Left colon (tissue), 2 donors: Measurements from ENCODE around the gene PDCD2L. TPM values are rescaled to one million over a fixed set of nuclear protein-coding genes. Genes with fewer than 3 reads are reported as not detected.

Source experiments
- ATAC-seq: fragments of 200-7000 bp; cut with Tn5 transposase; one replicate; pipeline ENCODE4 v1.9.1; 2020; ENCODE audit warnings: mild to moderate bottlenecking, moderate library complexity
- DNase-seq, 2 donors: peaks; one replicate each; pipeline ENCODE4 v3.0.0-alpha.2; 2020
- intact Hi-C, 2 donors: fragments of 100-400 bp; cut with DNase I in 1 of 2; cut with micrococcal nuclease in 1 of 2; formaldehyde crosslinking; loops; one replicate each; pipeline versions ENCODE4 v1.11.2 to v1.14.0; 2022; cut with DNase I, micrococcal nuclease
- total RNA-seq, 2 donors: library from RNA; stranded (reverse); fragmentation: NEBNext Ultra II Directional; extraction: Animal tissue kit (Norgen Biotek cat#: 25700); gene quantifications; one replicate each; pipeline ENCODE4 v1.2.1, GENCODE V29; 2021
- donor health status: DM: no; HTN: no; CAD: no.
- donor health status: DM: yes; HTN: yes; CAD: no.

PDCD2L gene
- total RNA-seq, 2 donors from 2014 or later = 4.3 to 6.3 TPM

DNA sequence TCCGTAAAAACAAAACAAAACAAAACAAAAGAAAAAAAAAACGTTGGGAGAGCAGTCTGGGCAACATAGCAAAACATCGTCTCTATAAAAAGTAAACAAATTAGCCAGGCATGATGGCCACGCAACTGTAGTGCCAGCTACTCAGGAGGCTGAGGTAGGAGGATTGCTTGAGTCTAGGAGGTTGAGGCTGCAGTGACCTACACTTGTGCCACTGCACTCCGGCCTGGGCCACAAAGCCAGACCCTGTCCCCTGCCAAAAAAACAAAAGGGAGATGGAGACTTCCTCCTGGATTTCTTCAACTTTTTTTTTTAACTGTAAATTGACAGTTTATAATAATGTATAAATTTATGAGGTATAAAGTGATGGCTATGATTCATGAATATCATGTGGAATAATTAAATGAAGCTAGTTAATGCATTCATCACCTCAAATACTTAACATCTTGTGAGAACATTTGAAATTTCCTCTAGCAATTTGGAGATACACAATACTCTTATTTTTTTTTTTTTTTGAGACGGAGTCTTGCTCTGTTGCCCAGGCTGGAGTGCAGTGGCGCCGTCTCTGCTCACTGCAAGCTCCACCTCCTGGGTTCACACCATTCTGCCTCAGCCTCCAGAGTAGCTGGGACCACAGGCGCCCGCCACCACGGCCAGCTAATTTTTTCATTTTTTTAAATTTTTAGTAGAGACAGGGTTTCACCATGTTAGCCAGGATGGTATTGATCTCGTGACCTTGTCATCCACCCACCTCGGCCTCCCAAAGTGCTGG, 1.9 kb downstream of the PDCD2L start:
- ATAC-seq (no peak), DNase-seq (peak in 1 of 2 donors; percentile 8)
- intact Hi-C loops = no loop called here

DNA sequence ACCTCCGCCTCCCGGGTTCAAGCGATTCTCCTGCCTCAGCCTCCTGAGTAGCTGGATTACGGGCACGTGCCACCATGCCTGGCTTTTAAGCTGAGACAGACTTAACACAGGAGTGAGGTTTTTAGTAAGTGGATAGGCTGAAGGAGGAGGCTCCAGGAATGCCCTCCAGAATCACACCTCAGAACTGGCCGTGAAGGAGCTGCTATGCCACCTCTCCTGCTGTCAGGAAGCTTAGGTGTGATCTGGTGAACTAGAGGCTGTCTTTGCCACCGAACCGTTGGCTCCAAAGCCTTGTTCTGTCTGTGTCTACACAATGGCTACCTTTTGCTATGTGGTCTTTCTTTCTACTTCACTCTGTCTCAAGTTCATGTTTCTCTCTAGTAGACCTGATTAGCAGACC, 4.2 kb downstream of the PDCD2L start:
- intact Hi-C loops = no loop called here
- DNase-seq (no peak), ATAC-seq (no peak)

DNA sequence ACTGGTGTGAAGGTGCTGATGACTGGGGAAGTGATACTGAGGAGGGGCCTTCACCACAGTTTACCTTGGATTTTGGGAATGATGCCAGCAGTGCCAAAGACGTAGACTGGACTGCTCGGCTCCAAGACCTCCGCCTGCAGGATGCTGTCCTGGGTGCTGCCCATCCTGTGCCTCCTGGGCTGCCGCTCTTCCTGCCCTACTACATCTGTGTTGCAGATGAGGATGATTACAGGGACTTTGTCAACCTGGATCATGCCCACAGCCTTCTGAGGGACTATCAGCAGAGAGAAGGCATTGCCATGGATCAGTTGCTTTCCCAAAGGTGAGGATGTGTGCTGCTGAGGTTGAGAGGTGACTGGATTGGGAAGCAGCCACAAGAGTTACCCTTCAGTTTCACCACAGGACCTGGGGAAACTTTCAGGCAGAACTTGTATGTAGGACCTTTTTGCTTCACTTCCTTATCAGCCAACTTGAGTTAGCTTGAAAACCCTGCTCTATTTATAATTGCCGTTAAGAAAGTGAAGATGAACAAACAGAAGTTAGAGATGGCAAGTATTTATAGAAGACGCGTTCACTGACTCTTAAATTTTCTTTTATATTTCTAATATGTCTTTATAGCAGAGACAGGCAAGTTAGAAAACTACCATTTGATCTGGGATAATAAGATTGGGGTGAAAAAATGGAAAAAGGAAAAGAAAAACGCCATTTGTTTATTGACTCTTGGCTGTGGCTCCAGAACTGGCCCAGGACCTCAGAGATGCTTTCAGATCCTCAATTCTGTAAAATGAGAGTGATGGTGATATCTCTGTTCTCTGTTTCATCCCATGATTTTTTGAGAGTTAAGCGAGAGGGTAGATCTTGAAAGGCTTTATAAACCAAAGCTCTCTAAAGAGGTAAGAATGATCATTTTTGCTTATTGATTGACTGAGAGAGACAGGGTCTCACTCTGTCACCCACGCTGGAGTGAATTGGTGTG, 5.3 kb downstream of the PDCD2L start:
- peak in 1 of 2 donors; percentile 13 for DNase-seq
- intact Hi-C loops = no loop called here
- ATAC-seq = no peak

DNA sequence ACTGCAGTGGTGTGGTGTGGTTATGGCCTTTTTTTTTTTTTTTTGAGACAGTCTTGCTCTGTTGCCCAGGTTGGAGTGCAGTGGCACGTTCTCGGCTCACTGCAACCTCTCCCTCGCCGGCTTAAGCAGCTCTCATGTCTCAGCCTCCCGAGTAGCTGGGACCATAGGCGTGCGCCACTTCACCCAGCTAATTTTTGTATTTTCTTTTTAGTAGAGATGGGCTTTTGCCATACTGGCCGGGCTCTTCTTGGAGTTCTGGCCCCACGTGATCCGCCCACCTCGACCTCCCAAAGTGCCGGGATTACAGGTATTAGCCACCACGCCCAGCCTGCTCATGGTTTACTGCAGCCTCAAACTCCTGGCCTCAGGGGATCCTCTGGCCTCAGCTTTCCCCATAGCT, 7.0 kb downstream of the PDCD2L start:
- peak in 1 of 2 donors; percentile 9 for DNase-seq
- ATAC-seq = no peak
- intact Hi-C loops = no loop called here

DNA sequence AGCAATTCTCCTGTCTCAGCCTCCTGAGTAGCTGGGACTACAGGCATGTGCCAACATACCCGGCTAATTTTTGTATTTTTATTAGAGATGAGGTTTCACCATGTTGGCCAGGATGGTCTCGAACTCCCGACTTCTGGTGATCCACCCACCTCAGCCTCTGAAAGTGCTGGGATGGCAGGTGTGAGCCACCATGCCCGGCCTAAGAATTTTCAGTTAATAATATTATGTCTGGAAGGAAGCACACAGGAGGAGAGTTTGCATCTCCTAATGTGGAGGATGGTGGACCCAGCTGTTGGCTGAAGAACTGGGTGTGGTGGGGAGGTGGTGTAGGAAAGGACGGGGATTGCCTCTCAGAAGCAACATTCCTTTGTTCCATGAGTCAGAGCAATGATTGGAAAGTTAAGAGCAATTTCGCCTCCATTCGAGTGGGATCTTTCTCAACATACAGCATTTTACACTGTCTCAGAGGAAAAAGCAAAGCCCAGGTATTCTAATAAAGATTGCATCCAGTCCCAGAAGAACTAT, 11.9 kb downstream of the PDCD2L start:
- no peak for DNase-seq
- intact Hi-C loops = no loop called here
- ATAC-seq = no peak

DNA sequence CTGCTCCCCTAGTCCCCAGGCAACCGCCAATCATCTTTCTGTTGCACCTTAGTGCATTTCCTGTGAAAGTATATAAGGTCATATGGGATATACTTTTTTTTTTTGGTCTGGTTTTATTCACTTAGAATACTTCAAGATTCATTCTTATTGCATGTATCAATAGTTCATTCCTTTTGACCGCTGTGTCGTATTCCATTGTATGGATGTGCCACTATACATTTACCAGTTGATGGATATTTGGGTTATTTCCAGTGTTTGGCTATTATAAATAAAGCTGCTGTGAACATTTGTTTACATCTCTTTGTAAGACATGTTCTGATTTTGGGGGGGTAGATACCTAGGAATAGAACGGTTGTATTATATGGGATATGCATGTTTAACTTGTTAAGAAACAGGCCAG, 14.1 kb downstream of the PDCD2L start:
- DNase-seq (no peak), ATAC-seq (no peak)
- intact Hi-C loops = no loop called here

DNA sequence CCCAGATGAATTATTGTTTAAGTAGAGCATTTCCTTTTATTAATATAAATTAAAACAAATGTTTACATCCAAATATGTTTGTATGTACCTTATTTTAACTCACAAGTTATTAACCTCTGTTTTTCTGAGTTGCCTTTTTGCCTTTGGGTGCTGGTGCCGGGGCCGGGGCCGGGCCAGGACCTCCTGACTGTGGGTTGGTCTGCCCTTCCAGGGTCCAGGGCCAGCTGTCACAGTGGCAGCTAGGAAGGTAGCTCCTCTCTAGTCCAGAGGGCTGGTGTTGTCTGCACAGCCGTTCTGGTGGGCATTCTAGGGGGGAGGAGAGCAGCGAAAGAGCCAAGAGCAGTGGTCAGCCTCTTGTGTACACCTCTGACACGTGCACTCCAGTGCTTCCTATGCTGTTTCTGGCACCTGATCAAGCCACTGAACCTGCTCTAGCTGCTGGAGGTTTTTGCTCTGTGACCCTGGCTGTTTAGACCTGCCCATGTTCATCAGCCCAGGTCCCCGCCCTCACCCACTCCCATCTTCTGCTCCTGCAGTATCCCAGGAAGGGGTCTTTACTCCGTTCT, 22.0 kb downstream of the PDCD2L start:
- ATAC-seq (no peak), DNase-seq (no peak)
- intact Hi-C loops = no loop called here

DNA sequence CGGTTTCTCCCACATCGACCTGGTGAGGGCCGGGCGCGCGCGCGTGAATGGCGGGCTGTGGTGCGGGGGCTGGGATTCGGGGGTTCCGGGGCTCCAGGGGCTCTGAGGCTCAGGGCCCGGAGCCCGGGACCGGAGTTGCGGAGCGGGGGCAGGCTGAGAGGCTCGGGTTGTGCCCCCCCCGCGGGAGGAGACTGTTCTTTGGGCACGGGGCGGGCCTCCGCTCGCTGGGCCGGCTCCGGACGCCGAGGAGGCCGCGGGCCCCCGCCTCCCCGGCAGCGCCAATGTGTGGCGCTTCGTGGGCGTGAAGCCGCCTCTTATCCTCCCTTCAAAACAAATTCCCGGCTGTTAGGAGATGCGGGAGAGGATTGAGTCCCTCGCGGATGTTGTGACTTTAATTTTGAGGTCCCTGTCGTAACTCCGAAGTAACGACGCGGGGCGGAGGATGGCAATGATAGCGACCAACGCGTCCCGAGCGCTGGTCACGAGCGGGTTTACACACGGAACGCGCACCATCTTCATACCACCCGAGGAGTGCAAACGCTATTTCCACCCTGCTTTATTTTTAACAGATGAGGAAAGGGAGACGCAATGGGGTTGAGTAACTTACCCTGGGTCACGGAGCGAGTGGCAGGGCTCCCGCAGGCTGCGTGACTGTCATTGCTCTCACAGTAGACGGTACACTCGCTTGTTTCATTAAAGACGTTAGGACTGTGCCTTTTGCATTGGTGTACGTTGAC, 24.5 kb downstream of the PDCD2L start:
- DNase-seq = peak in 1 of 2 donors; percentile 54
- intact Hi-C loops = no loop called here
- peak; percentile 76 for ATAC-seq

DNA sequence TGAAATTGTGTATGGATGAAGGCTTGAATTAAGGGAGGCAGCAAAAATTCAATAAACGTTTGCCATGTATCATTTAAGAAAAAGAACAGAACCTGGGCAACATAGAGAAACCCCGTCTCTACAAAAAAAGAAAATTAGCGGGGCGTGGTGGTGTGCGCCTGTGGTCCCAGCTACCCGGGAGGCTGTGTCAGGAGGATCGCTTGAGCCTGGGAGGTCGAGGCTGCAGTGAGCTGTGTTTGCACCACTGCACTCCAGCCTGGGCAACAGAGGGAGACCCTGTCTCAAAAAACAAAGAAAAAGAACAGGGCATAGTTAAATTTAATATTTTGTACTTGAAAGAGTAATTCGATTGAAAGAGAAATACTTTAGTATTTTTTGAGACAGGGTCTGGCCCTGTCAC, 25.4 kb downstream of the PDCD2L start:
- intact Hi-C loops = no loop called here
- no peak for ATAC-seq
- DNase-seq = no peak

DNA sequence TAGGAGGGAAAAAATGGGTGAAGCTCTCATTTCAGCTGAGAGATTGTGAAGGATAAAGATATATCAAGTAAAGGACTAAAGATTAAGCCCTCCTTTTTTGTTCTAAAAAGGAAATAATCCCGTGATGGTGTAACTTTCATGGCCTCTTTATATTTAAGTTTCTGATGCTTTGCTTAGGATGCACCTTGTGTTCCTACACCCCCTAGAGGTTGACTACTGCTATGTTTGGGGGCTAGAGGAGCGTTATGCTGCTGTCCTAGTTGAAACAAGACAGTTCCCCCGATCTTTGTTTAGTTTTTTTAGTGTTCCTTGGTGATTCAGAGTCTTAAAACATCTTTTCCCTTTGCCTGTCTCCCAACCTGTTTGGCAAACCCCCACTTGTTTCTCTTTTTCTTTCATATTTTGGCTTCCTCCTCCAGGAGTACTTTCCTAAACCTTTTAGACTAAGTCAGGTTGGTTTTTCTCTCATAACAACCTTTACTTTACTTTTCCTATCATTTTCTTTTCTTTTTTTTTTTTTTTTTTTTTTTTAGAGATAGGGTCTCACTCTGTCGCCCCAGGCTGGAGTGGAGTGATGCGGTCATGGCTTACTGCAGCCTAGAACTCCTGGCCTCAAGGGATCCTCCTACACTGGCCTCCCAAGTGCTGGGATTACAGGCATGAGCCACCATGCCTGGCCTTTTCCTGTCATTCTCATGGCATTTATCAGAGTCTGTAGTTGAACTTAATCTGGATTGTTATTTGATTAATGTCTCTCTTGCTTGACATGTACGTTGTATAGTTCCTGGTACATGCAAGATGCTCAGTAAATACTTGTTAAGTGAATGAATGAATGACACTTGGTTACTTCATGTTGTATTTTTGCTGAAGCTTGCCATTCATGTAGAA, 26.8 kb downstream of the PDCD2L start:
- intact Hi-C loops = no loop called here
- no peak for ATAC-seq
- DNase-seq = no peak

DNA sequence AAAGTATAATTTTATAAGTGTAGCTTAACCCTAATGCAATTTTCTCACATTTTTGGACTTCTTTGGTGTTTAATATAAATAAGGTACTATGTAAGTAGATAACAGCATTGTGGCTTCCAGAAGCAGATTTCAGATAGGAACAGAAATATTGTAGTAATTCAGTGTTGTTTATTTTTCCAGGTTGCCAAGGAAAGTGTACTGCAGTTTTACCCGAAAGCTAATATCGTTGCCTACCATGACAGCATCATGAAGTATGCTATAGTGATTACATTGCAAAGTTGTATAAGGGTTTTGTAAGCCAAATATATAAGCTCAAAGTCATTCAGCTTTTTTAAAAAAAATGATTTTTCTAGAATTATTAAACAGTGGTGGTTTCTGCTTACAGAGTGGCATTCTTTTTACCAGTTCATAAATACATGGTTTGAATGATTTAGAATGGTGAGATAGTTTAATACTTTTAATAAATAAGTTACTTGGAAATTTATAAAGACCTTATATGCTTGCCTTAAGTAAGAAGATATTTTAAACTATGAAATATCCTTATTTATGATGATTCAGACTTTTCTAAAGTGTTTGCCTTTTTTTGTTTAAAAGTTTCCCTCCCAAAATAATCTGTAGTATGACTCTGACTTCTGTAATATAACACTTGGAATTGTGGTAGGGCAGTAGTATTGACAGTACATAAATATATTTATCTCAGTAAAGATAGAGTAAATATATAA, 27.6 kb downstream of the PDCD2L start:
- ATAC-seq (no peak), DNase-seq (no peak)
- intact Hi-C loops = no loop called here

DNA sequence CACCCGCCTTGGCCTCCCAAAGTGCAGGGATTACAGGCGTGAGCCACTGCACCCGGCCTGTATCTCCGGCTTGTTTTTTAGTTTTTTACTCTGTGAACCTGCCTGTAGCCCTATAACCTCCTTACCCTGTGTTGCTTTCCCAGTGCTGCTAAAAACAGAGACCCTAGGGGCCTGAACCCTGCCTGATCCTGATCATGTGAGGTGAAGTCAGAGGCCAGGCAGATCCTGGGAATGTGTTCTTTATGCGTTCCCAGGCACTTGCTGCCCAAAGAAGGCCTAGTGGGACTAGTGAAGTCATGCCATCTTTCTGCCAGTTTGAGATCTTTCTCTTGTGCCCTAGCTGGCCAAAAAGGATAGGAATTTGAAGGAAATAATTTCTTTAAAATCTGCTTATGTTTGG, 28.6 kb downstream of the PDCD2L start:
- DNase-seq (no peak), ATAC-seq (no peak)
- intact Hi-C loops = no loop called here

DNA sequence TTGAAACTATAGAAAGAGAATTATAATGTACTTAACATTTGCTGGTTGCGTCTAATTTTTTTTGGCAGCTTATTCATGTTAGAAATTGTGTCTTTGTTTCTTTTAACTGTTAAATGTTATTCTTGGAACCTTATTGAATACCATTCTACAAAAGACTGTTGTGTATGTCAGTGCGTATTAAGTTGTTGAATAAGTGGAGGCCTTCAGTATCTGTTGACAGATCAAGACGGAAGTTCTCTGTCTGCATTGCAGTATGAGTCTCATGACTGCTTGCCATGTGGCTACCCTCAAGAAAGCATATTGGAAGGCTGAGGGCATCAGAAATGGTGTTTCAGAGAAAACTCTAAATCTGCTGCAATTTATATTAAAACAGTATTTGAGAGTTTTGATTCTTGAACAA, 32.5 kb downstream of the PDCD2L start:
- DNase-seq (no peak), ATAC-seq (no peak)
- intact Hi-C loops = no loop called here

DNA sequence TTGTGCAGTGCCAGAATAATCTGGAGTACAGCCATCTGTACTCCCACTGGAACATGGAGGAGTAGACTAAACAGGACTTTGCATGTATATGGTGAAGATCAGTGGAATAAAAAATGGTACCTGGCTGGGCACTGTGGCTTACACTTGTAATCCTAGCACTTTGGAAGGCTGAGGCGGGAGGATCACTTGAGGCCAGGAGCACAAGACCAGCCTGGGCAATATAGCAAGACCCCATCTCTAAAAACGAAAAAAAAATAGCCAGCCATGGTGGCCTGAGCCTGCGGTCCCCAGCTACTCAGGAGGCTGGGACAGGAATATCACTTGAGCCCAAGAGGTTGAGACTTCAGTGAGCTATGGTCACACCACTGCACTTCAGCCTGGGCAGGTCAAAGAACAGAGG, 44.0 kb downstream of the PDCD2L start:
- ATAC-seq (no peak), DNase-seq (no peak)
- intact Hi-C loops = no loop called here

DNA sequence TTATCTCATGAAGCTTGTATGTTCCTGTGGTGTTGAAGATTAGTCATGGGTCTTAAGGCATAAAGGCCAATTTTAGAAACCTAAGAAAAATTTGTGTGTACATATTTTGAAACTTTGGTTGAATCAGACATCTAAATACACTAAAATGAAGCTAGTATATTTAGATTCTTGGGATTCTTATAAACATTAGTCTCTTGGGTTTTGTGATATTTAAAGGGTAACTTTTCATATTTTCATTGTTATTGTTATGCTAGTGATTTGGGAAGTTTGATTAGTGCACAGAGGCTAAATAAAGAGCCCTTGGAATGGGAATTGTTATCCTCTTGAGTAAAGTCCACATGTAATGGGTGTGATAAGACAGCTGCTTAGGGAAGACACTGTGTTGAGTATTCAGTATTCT, 48.5 kb downstream of the PDCD2L start:
- intact Hi-C loops = no loop called here
- no peak for ATAC-seq

DNA sequence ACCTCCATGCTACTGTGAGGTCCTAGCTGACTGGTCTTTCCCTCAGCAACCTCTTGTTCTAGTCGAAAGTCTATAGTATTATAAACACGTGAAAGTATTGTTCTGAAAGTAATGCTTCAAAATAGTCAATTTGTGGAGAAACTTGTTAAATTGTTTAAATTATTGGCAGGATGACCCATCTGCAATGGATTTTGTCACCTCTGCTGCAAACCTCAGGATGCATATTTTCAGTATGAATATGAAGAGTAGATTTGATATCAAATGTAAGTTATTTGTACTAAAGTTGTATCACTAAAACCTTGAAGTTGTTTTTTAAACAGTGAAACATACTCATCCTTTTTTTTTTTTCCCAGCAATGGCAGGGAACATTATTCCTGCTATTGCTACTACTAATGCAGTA, 49.9 kb downstream of the PDCD2L start:
- DNase-seq (no peak), ATAC-seq (no peak)
- intact Hi-C loops = no loop called here

More for the DNA sequence above, 48.5 kb downstream of the PDCD2L start:
- DNase-seq = no peak

DNA sequence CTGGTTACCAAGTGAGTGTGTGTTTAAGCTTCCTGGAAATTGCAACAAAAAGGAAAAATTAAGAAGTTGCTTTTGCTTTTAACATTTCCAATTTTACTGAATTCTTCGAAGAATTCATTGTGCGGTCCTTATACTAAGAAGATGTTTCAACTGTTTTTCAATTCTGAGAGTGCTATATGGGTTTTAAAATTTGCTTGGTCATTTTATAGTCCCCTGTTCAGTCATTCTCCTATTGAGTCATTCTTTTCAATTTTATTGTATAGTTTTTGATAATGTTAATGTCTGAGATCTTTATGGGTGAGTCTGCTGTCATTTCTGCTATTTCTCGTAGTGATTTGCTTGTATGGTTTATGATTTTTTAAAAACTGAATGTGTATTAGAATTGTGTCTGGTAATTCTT, 50.5 kb downstream of the PDCD2L start:
- ATAC-seq (no peak), DNase-seq (no peak)
- intact Hi-C loops = no loop called here
